B cell (primary cell): ENCODE data around the gene LRRC31.

Experiments
- EZH2 ChIP-seq: IDR thresholded peaks from 2 replicates; pipeline ENCODE4 v1.6.1; 2012; ENCODE audit warnings: borderline replicate concordance, low read depth, mild to moderate bottlenecking, moderate library complexity, low read length; ENCODE audit not compliant: insufficient read depth, poor library complexity, severe bottlenecking
- TF ChIP-seq, protein P1 (sequence below): fragments of 200-600 bp; IDR thresholded peaks from one replicate; pipeline ENCODE4 v1.8.0; 2022; ENCODE audit warnings: antibody characterized with exemption, mild to moderate bottlenecking

- TF ChIP-seq, protein P1, sequence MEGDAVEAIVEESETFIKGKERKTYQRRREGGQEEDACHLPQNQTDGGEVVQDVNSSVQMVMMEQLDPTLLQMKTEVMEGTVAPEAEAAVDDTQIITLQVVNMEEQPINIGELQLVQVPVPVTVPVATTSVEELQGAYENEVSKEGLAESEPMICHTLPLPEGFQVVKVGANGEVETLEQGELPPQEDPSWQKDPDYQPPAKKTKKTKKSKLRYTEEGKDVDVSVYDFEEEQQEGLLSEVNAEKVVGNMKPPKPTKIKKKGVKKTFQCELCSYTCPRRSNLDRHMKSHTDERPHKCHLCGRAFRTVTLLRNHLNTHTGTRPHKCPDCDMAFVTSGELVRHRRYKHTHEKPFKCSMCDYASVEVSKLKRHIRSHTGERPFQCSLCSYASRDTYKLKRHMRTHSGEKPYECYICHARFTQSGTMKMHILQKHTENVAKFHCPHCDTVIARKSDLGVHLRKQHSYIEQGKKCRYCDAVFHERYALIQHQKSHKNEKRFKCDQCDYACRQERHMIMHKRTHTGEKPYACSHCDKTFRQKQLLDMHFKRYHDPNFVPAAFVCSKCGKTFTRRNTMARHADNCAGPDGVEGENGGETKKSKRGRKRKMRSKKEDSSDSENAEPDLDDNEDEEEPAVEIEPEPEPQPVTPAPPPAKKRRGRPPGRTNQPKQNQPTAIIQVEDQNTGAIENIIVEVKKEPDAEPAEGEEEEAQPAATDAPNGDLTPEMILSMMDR, result no peak
- no peak for TF ChIP-seq EZH2
Measured at GRCh38 chr3:169848741-169849140, 21.0 kb downstream of the LRRC31 start.
